DOHH2 (cell line): ENCODE measurements around the gene PHLPP1.

Experiments
- H3F3A ChIP-seq: fragments of 200-600 bp; sonication (generic), shearing (Covaris generic); 2 replicates; pipeline ENCODE4 v1.6.0; 2016; ENCODE audit warnings: antibody characterized with exemption, mild to moderate bottlenecking; ENCODE audit not compliant: control insufficient read depth, insufficient read depth
- H3K27ac ChIP-seq: fragments of 200-600 bp; sonication (generic); 2 replicates; pipeline ENCODE4 v1.5.1; 2014; ENCODE audit warnings: low read depth, mild to moderate bottlenecking, low read length, moderate library complexity
- H3K27me3 ChIP-seq: fragments of 200-600 bp; sonication (generic); 2 replicates; pipeline ENCODE4 v1.6.1; 2014; ENCODE audit warnings: mild to moderate bottlenecking, low read length, mixed read lengths; ENCODE audit not compliant: control insufficient read depth
- H3K36me3 ChIP-seq: fragments of 200-600 bp; sonication (generic); 2 replicates; pipeline ENCODE4 v1.6.1; 2014; ENCODE audit warnings: mild to moderate bottlenecking, low read length, moderate library complexity, mixed read lengths; ENCODE audit not compliant: control insufficient read depth
- H3K4me1 ChIP-seq: fragments of 200-600 bp; sonication (generic); 2 replicates; pipeline ENCODE4 v1.6.1; 2014; ENCODE audit warnings: mild to moderate bottlenecking, low read length, mixed read lengths; ENCODE audit not compliant: control insufficient read depth
- H3K4me2 ChIP-seq: fragments of 200-600 bp; sonication (generic); 2 replicates; pipeline ENCODE4 v1.6.0; 2014; ENCODE audit warnings: mild to moderate bottlenecking, low read length, moderate library complexity
- H3K4me3 ChIP-seq: fragments of 200-600 bp; sonication (generic); 2 replicates; pipeline ENCODE4 v1.5.1; 2014; ENCODE audit warnings: mild to moderate bottlenecking, low read length, mixed read lengths
- H3K79me2 ChIP-seq: fragments of 200-600 bp; sonication (generic); 2 replicates; pipeline ENCODE4 v1.6.1; 2014; ENCODE audit warnings: mild to moderate bottlenecking, low read length, mixed read lengths; ENCODE audit not compliant: control insufficient read depth
- H3K9me2 ChIP-seq: fragments of 200-600 bp; sonication (generic); replicated peaks from 2 replicates; pipeline ENCODE4 v1.6.1; 2014; ENCODE audit warnings: mild to moderate bottlenecking, low read length, mixed read lengths; ENCODE audit not compliant: control insufficient read depth
- H3K9me3 ChIP-seq: fragments of 200-600 bp; sonication (generic); 2 replicates; pipeline ENCODE4 v1.6.1; 2014; ENCODE audit warnings: antibody characterized with exemption, low read length, mixed read lengths; ENCODE audit not compliant: control insufficient read depth, insufficient read depth
- H4K20me1 ChIP-seq: fragments of 200-600 bp; sonication (generic); 2 replicates; pipeline ENCODE4 v1.6.0; 2014; ENCODE audit warnings: low read depth, mild to moderate bottlenecking, antibody characterized with exemption, low read length, moderate library complexity; ENCODE audit not compliant: control insufficient read depth, insufficient read depth
- EZH2phosphoT487 ChIP-seq: fragments of 200-600 bp; sonication (generic); IDR thresholded peaks from 2 replicates; pipeline ENCODE4 v1.6.1; 2017; ENCODE audit warnings: borderline replicate concordance, mild to moderate bottlenecking, antibody characterized with exemption, low read length, moderate library complexity, mixed read lengths
- TF ChIP-seq, protein P1 (sequence below): fragments of 200-600 bp; sonication (generic); IDR thresholded peaks from one replicate; pipeline ENCODE4 v1.5.1; 2014; ENCODE audit warnings: antibody characterized with exemption, mild to moderate bottlenecking, low read depth, low read length; ENCODE audit not compliant: poor library complexity, severe bottlenecking

PHLPP1 gene

DNA sequence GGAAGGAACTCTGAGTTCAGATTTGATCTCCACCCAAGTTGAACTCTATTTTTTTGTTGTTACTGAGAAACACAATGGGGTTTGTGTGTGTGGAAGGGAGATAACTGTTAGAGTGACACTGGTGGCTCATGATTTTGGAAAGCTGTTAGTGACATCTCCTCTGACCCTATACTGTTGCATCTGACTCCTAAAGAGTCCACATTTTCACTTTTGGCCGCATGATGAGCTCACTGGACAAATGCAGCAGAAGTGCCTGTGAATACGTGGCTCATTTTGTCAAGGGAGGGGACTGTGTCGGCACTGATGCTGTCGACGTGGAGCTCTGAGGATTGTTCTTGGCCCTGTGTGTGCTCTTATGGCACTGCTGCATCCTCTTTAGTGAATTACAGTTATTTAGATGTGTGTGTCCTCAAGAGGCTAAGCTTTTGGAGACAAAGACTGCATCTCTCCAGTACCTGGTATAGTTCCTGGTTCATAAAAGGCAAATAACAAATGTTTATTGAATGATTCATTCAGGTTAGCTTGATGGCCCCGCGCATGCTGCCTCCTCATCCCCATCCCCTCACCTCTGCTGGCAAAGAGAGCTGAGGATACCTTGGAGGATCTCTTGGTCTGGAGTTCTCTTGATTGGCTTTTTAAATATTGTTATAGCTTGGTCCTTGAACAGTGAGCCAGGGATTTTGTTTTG lies 135.4 kb downstream of the PHLPP1 start:
- Histone ChIP-seq H3K79me2 (no peaks in the 10 kb centered on the region), H3K27me3 (no peaks in the 10 kb centered on the region), H3K9me3 (no peaks in the 10 kb centered on the region), H4K20me1 (no peaks in the 10 kb centered on the region), H3K9me2 (no peaks in the 10 kb centered on the region), H3K36me3 (no peaks in the 10 kb centered on the region), H3K4me3 (no peak overlapping the region), H3K4me1 (no peaks in the 10 kb centered on the region), H3K27ac (no peak overlapping the region), H3F3A (no peaks in the 10 kb centered on the region), H3K4me2 (no peak overlapping the region)
- no peak for TF ChIP-seq EZH2phosphoT487
- TF ChIP-seq, protein P1, sequence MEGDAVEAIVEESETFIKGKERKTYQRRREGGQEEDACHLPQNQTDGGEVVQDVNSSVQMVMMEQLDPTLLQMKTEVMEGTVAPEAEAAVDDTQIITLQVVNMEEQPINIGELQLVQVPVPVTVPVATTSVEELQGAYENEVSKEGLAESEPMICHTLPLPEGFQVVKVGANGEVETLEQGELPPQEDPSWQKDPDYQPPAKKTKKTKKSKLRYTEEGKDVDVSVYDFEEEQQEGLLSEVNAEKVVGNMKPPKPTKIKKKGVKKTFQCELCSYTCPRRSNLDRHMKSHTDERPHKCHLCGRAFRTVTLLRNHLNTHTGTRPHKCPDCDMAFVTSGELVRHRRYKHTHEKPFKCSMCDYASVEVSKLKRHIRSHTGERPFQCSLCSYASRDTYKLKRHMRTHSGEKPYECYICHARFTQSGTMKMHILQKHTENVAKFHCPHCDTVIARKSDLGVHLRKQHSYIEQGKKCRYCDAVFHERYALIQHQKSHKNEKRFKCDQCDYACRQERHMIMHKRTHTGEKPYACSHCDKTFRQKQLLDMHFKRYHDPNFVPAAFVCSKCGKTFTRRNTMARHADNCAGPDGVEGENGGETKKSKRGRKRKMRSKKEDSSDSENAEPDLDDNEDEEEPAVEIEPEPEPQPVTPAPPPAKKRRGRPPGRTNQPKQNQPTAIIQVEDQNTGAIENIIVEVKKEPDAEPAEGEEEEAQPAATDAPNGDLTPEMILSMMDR: no peak

- H3K27ac ChIP-seq: no peak overlapping the region
- H3F3A ChIP-seq: no peaks in the 10 kb centered on the region
- H3K9me3 ChIP-seq: no peaks in the 10 kb centered on the region
- H3K4me3 ChIP-seq: no peak overlapping the region
- no peaks in the 10 kb centered on the region for H3K9me2 ChIP-seq
- no peaks in the 10 kb centered on the region for H4K20me1 ChIP-seq
- H3K4me1 ChIP-seq: no peaks in the 10 kb centered on the region
- no peaks in the 10 kb centered on the region for H3K79me2 ChIP-seq
- no peaks in the 10 kb centered on the region for H3K36me3 ChIP-seq
- TF ChIP-seq, protein P1: no peak
- no peak for TF ChIP-seq EZH2phosphoT487
- H3K27me3 ChIP-seq: no peaks in the 10 kb centered on the region
- H3K4me2 ChIP-seq: no peak overlapping the region
Observed at GRCh38 chr18:62852851-62853250, 137.5 kb downstream of the PHLPP1 start.

GRCh38 chr18:62856294-62856693 lies 141.0 kb downstream of the PHLPP1 start:
- H3K9me2 ChIP-seq: no peaks in the 10 kb centered on the region
- TF ChIP-seq EZH2phosphoT487: no peak
- TF ChIP-seq, protein P1: no peak
- no peaks in the 10 kb centered on the region for H3K4me1 ChIP-seq
- H3K4me3 ChIP-seq: no peak overlapping the region
- H3K27ac ChIP-seq: no peak overlapping the region
- H3K4me2 ChIP-seq: no peak overlapping the region
- no peaks in the 10 kb centered on the region for H4K20me1 ChIP-seq
- no peaks in the 10 kb centered on the region for H3K79me2 ChIP-seq
- H3K27me3 ChIP-seq: no peaks in the 10 kb centered on the region
- no peaks in the 10 kb centered on the region; the same call in 1 of the 2 replicates for H3K36me3 ChIP-seq
- H3F3A ChIP-seq: no peaks in the 10 kb centered on the region
- no peaks in the 10 kb centered on the region for H3K9me3 ChIP-seq
